Endothelial cell of umbilical vein (primary cell): ENCODE measurements around the gene OR2F2. TPM values are rescaled to one million over a fixed set of nuclear protein-coding genes. Genes with fewer than 3 reads are reported as not detected.

Source experiments
- BruUV-seq: library from RNA; stranded (reverse); fragments of 400-500 nt; replicated peaks from 2 replicates; lab custom pipeline; 2021; lab: Mats Ljungman, UMichigan
- CTCF ChIA-PET: fragments of 300-600, 350-600 bp; sonication (Branson Sonifier 250); formaldehyde crosslinking; loops from one replicate; lab custom pipeline; 2021; ENCODE audit warnings: antibody characterized with exemption, inconsistent platforms; lab: Charles Lee
- POLR2A ChIA-PET: fragments of 300-600, 350-600 bp; sonication (Branson Sonifier 250); formaldehyde crosslinking; loops from one replicate; lab custom pipeline; 2021; ENCODE audit warnings: antibody characterized with exemption, inconsistent platforms; lab: Charles Lee
- DNase-seq: peaks from one replicate; pipeline ENCODE4 v3.0.0-alpha.2; 2011; ENCODE audit warnings: low read depth, low spot score
- FAIRE-seq: peaks from 2 replicates; lab custom pipeline; 2011; peaks lifted over from hg19 to GRCh38; lab: Jason Lieb, UNC
- H2AFZ ChIP-seq: 2 replicates; pipeline ENCODE4 v1.6.0; 2012; ENCODE audit warnings: low read depth, low read length, control low read depth, inconsistent platforms
- H3K27ac ChIP-seq: 2 replicates; pipeline ENCODE4 v1.5.1; 2011; ENCODE audit warnings: low read depth, mild to moderate bottlenecking, control low read depth, low read length, moderate library complexity; ENCODE audit not compliant: insufficient read depth
- H3K27me3 ChIP-seq, 2 experiments: 2 replicates each; pipeline versions ENCODE4 v1.6.0 to v1.6.1; 2011; ENCODE audit warnings: low read length in 2 of 2, mixed read lengths in 1 of 2; ENCODE audit not compliant: control insufficient read depth in 2 of 2, insufficient read depth in 2 of 2
- H3K36me3 ChIP-seq, 2 experiments: 2 replicates in 1 of 2; 3 replicates in 1 of 2; pipeline ENCODE4 v1.5.1; 2011; ENCODE audit warnings: low read length in 2 of 2, mild to moderate bottlenecking in 1 of 2, moderate library complexity in 1 of 2; ENCODE audit not compliant: control insufficient read depth in 2 of 2, insufficient read depth in 2 of 2; ENCODE audit errors: extremely low read depth in 1 of 2
- H3K4me1 ChIP-seq: 3 replicates; pipeline ENCODE4 v1.5.1; 2011; ENCODE audit warnings: mild to moderate bottlenecking, low read length; ENCODE audit not compliant: control insufficient read depth, insufficient read depth; ENCODE audit errors: extremely low read depth
- H3K4me2 ChIP-seq: 2 replicates; pipeline ENCODE4 v1.6.1; 2011; ENCODE audit warnings: low read length, control low read depth, mixed read lengths; ENCODE audit not compliant: insufficient read depth
- H3K4me3 ChIP-seq, 3 experiments: fragments of 200-600 bp in 1 of 3; sonication (generic), shearing (Covaris generic) in 1 of 3; replicated peaks in 1 of 3; 2 replicates each; pipeline ENCODE4 v1.5.1; 2011 to 2016; ENCODE audit warnings: control low read depth in 3 of 3, low read length in 3 of 3, mild to moderate bottlenecking in 2 of 3, inconsistent platforms in 1 of 3, low read depth in 1 of 3, moderate library complexity in 1 of 3; ENCODE audit not compliant: insufficient read depth in 1 of 3
- H3K79me2 ChIP-seq: 2 replicates; pipeline ENCODE4 v1.6.0; 2012; ENCODE audit warnings: low read length, inconsistent platforms; ENCODE audit not compliant: control insufficient read depth, insufficient read depth
- H3K9ac ChIP-seq: replicated peaks from 2 replicates; pipeline ENCODE3; 2011; ENCODE audit warnings: low read length, control low read depth; ENCODE audit not compliant: insufficient read depth; ENCODE audit errors: extremely low read depth
- H3K9me1 ChIP-seq: replicated peaks from 3 replicates; pipeline ENCODE4 v1.6.0; 2011; ENCODE audit warnings: mild to moderate bottlenecking, low read length; ENCODE audit not compliant: control insufficient read depth, insufficient read depth; ENCODE audit errors: extremely low read depth
- H3K9me3 ChIP-seq: replicated peaks from 2 replicates; pipeline ENCODE4 v1.5.1; 2012; ENCODE audit warnings: low read length, inconsistent platforms; ENCODE audit not compliant: control insufficient read depth, insufficient read depth
- H4K20me1 ChIP-seq: replicated peaks from 2 replicates; pipeline ENCODE3; 2011; ENCODE audit warnings: mild to moderate bottlenecking, low read length; ENCODE audit not compliant: control insufficient read depth, insufficient read depth; ENCODE audit errors: extremely low read depth
- CTCF ChIP-seq, 2 donors: IDR thresholded peaks; 1 replicate in 1 of 2; 2 replicates in 1 of 2; pipeline ENCODE4 v1.5.1; 2011; ENCODE audit warnings: low read length in 2 of 2, mild to moderate bottlenecking in 2 of 2, moderate library complexity in 2 of 2, control low read depth in 1 of 2, inconsistent platforms in 1 of 2, low read depth in 1 of 2; ENCODE audit not compliant: insufficient read depth in 1 of 2; ENCODE audit errors: extremely low read depth in 1 of 2
- EZH2 ChIP-seq: IDR thresholded peaks from 2 replicates; pipeline ENCODE4 v1.6.1; 2012; ENCODE audit warnings: borderline replicate concordance, low read depth, mild to moderate bottlenecking, moderate library complexity, low read length, inconsistent platforms; ENCODE audit not compliant: severe bottlenecking
- FOS ChIP-seq: IDR thresholded peaks from 2 replicates; pipeline ENCODE4 v1.6.1; 2011; ENCODE audit warnings: mild to moderate bottlenecking, low read length, moderate library complexity, borderline replicate concordance; ENCODE audit not compliant: insufficient read depth
- GATA2 ChIP-seq: IDR thresholded peaks from 2 replicates; pipeline ENCODE4 v1.7.0; 2011; ENCODE audit warnings: low read depth, mild to moderate bottlenecking, moderate library complexity, mixed read lengths, low read length; ENCODE audit not compliant: insufficient read length, insufficient read depth
- JUN ChIP-seq: IDR thresholded peaks from 2 replicates; pipeline ENCODE4 v1.6.1; 2011; ENCODE audit warnings: borderline replicate concordance, low read depth; ENCODE audit not compliant: insufficient read length, insufficient read depth
- MAX ChIP-seq: IDR thresholded peaks from 2 replicates; pipeline ENCODE4 v1.6.1; 2011; ENCODE audit not compliant: insufficient read depth, insufficient read length
- MYC ChIP-seq: IDR thresholded peaks from one replicate; pipeline ENCODE4 v1.6.1; 2011; ENCODE audit warnings: mild to moderate bottlenecking, low read depth, low read length
- POLR2A ChIP-seq: IDR thresholded peaks from 2 replicates; pipeline ENCODE4 v1.6.1; 2012; ENCODE audit warnings: low read depth, mild to moderate bottlenecking, control low read depth, low read length
- POLR2AphosphoS5 ChIP-seq: IDR thresholded peaks from 2 replicates; pipeline ENCODE4 v1.6.1; 2012; ENCODE audit warnings: low read depth, mild to moderate bottlenecking, control low read depth, low read length, moderate library complexity; ENCODE audit not compliant: insufficient read depth
- dilution Hi-C: fragments of 300-500 bp; cut with MboI; formaldehyde crosslinking; loops from one replicate; pipeline ENCODE4 v1.15.0; 2019; ENCODE audit warnings: low sequenced_read_pairs; ENCODE audit not compliant: extremely low pct_ligation_motif_present
- intact Hi-C: fragments of 100-400 bp; cut with micrococcal nuclease; formaldehyde crosslinking; loops from one replicate; pipeline ENCODE4 v1.10.0; 2022
- polyA plus RNA-seq, 4 experiments: library from polyadenylated mRNA; depleted of rRNA in 3 of 4; stranded (reverse) in 3 of 4; unstranded in 1 of 4; fragments of >200 nt; gene quantifications; 2 replicates each; pipeline versions ENCODE4 v1.2.1 to v1.2.3, GENCODE V29; 2011 to 2012; ENCODE audit warnings: missing spikeins in 1 of 4
- total RNA-seq: library from RNA; stranded (reverse); gene quantifications from 2 replicates; pipeline ENCODE4 v1.2.3, GENCODE V29; 2021

Gene OR2F2
- total and polyA plus RNA-seq, 2 donors (not counting 3 experiments of a cell fraction or from before 2014, with no cell fraction given), result not detected

- DNase-seq, result no peak
- Histone ChIP-seq H3K27ac (no peak overlapping the region), H3K79me2 (no peaks in the 10 kb centered on the region), H3K9me1 (no peaks in the 10 kb centered on the region), H3K36me3 (no peaks in the 10 kb centered on the region), H3K27me3 (peaks cover 0 to 8% of the 10 kb centered on the region in 2 experiments), H3K9ac (no peak overlapping the region), H4K20me1 (no peaks in the 10 kb centered on the region), H3K4me1 (no peaks in the 10 kb centered on the region), H2AFZ (no peak overlapping the region), H3K4me3 (no peak overlapping the region), H3K4me2 (no peak overlapping the region), H3K9me3 (no peaks in the 10 kb centered on the region)
- dilution Hi-C loops, result no loop called here
- intact Hi-C loops, result no loop called here
- FAIRE-seq, result no peak
- BruUV-seq, result no TSS peak
- POLR2A ChIA-PET, result no interaction called here
- CTCF ChIA-PET, result interaction anchor here (1.1 to 2.8 kb wide), 2 partner anchors 17 to 37 kb away, joined by 3 to 8 read pairs; no protein-coding TSS in a partner anchor
- TF ChIP-seq POLR2A, result no peak
- TF ChIP-seq MYC, result no peak
- TF ChIP-seq MAX, result no peak
- TF ChIP-seq EZH2, result no peak
- no peak for TF ChIP-seq GATA2
- no peak for TF ChIP-seq POLR2AphosphoS5
- no peak for TF ChIP-seq JUN
- no peak for TF ChIP-seq FOS
- no peak for TF ChIP-seq CTCF (IDR thresholded peaks at IDR 0.05; ENCODE audit: extremely low read depth in 1 of 2, insufficient read depth in 1 of 2, low read depth in 1 of 2, low read length in 2 of 2)
Observed at GRCh38 chr7:143929224-143929920, 5.7 kb upstream of the OR2F2 start.
